Neural progenitor cell (in vitro differentiated cells): Measurements from ENCODE around the gene MYO1F.

ENCODE experiments used
- EZH2 ChIP-seq: fragments of 200-600 bp; sonication (generic); IDR thresholded peaks from 2 replicates; pipeline ENCODE4 v1.6.1; 2017; ENCODE audit warnings: antibody characterized with exemption, mild to moderate bottlenecking, moderate library complexity
- EZH2phosphoT487 ChIP-seq: fragments of 200-600 bp; sonication (generic); IDR thresholded peaks from 2 replicates; pipeline ENCODE4 v1.6.1; 2017; ENCODE audit warnings: antibody characterized with exemption
- TF ChIP-seq, protein P1 (sequence below): fragments of 200-600 bp; sonication (generic); IDR thresholded peaks from 2 replicates; pipeline ENCODE4 v1.5.1; 2017; ENCODE audit warnings: antibody characterized with exemption, mild to moderate bottlenecking

DNA sequence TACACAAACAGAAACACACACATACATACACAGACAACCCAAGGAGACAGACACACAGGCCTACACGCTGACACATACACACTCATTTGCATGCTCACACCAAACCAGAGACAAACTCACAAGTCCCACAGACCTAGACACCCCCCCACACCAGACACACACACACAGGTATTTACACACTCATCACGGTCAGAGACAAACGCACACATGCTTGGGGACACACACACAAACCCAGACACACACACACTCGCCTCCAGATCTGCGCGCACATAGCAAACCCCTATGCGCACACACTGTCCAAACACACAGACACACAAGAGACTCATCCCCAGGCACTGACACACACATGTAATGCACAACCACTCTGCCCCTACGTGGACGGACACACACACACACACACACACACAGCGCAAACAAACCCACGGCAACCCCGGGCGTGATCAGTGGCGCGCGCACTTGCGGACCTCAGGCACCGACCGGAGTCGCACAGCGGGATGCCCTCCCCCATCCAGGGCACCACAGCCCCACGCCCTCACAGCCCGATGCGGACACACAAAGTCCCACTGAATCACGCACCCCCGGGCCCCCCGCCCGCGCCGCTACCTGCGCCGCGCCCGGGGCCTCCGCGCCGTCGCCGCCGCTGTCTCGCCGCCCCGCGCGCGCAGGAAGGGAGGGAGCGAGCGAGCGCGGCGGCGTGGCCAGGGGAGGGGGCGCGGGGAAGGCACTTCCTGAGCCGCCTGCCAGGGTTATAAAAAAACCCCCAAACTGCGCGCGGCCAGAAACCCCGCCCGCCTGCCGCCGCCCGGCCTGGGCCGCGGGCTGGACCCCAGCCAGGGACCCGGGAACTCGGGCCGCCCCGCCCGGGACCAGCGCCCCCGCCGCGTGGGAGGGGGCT, 33.0 kb upstream of the MYO1F start, which contains the start of gene ADAMTS10:
- no peak for TF ChIP-seq EZH2
- TF ChIP-seq, protein P1, sequence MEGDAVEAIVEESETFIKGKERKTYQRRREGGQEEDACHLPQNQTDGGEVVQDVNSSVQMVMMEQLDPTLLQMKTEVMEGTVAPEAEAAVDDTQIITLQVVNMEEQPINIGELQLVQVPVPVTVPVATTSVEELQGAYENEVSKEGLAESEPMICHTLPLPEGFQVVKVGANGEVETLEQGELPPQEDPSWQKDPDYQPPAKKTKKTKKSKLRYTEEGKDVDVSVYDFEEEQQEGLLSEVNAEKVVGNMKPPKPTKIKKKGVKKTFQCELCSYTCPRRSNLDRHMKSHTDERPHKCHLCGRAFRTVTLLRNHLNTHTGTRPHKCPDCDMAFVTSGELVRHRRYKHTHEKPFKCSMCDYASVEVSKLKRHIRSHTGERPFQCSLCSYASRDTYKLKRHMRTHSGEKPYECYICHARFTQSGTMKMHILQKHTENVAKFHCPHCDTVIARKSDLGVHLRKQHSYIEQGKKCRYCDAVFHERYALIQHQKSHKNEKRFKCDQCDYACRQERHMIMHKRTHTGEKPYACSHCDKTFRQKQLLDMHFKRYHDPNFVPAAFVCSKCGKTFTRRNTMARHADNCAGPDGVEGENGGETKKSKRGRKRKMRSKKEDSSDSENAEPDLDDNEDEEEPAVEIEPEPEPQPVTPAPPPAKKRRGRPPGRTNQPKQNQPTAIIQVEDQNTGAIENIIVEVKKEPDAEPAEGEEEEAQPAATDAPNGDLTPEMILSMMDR = no peak
- TF ChIP-seq EZH2phosphoT487 = no peak
